ENCODE data around the gene NKAIN4.

Gene NKAIN4

GRCh38 chr20:63296531-63297299 is 42.5 kb upstream of the NKAIN4 start:
- ChIA-PET POLR2A (no interaction called here), CTCF (interaction anchor here (1.1 to 5.3 kb wide), 3 partner anchors 10 to 14 kb away, joined by 4 to 41 read pairs (median 4); no protein-coding TSS in a partner anchor)
- DNase-seq (ENCODE audit: low read depth, low spot score), result no peak
- TF ChIP-seq CTCF (IDR thresholded peaks at IDR 0.05; ENCODE audit: insufficient read depth, low read length, missing control alignments), result no peak
- no peak overlapping the region for H3K4me3 ChIP-seq (ENCODE audit: low read depth, low read length)

GRCh38 chr20:63295846-63296245 is 41.6 kb upstream of the NKAIN4 start:
- ChIA-PET CTCF (interaction anchor here (1.1 to 10.3 kb wide), 4 partner anchors 9 to 72 kb away, joined by 4 to 92 read pairs (median 22); no protein-coding TSS in a partner anchor), POLR2A (interaction anchor here (0.6 kb wide), 1 partner anchor 22 kb away, joined by 3 read pairs; no protein-coding TSS in a partner anchor)
- no peak for DNase-seq (ENCODE audit: low read depth, low spot score)
- no peak overlapping the region for H3K4me3 ChIP-seq (ENCODE audit: low read depth, low read length)
- TF ChIP-seq CTCF (IDR thresholded peaks at IDR 0.05; ENCODE audit: insufficient read depth, low read length, missing control alignments), result no peak

GRCh38 chr20:63295422-63295821 is 41.2 kb upstream of the NKAIN4 start:
- TF ChIP-seq CTCF (IDR thresholded peaks at IDR 0.05; ENCODE audit: insufficient read depth, low read length, missing control alignments), result peak; percentile 14
- CTCF ChIA-PET, result interaction anchor here (5.3 to 10.3 kb wide), 2 partner anchors 14 to 71 kb away, joined by 41 to 92 read pairs; no protein-coding TSS in a partner anchor

GRCh38 chr20:63295018-63295417 is 40.8 kb upstream of the NKAIN4 start:
- ChIA-PET POLR2A (interaction anchor here (0.6 kb wide), 1 partner anchor 21 kb away, joined by 3 read pairs; no protein-coding TSS in a partner anchor), CTCF (interaction anchor here (1.1 to 10.3 kb wide), 4 partner anchors 14 to 71 kb away, joined by 5 to 92 read pairs (median 24); no protein-coding TSS in a partner anchor)
- no peak overlapping the region for H3K4me3 ChIP-seq (ENCODE audit: low read depth, low read length)
- DNase-seq (ENCODE audit: low read depth, low spot score), result no peak
- TF ChIP-seq CTCF (IDR thresholded peaks at IDR 0.05; ENCODE audit: insufficient read depth, low read length, missing control alignments), result no peak

More at GRCh38 chr20:63295422-63295821, 41.2 kb upstream of the NKAIN4 start:
- no peak for DNase-seq (ENCODE audit: low read depth, low spot score)
- no peak overlapping the region for H3K4me3 ChIP-seq (ENCODE audit: low read depth, low read length)
- POLR2A ChIA-PET, result interaction anchor here (0.6 kb wide), 1 partner anchor 21 kb away, joined by 3 read pairs; no protein-coding TSS in a partner anchor

GRCh38 chr20:63294536-63294900 is 40.3 kb upstream of the NKAIN4 start:
- H3K4me3 ChIP-seq (ENCODE audit: low read depth, low read length), result no peak overlapping the region
- ChIA-PET CTCF (interaction anchor here (1.1 to 10.3 kb wide), 4 partner anchors 13 to 70 kb away, joined by 5 to 92 read pairs (median 24); no protein-coding TSS in a partner anchor), POLR2A (no interaction called here)
- DNase-seq (ENCODE audit: low read depth, low spot score), result no peak
- no peak for TF ChIP-seq CTCF (IDR thresholded peaks at IDR 0.05; ENCODE audit: insufficient read depth, low read length, missing control alignments)

GRCh38 chr20:63293871-63294535 is 39.7 kb upstream of the NKAIN4 start:
- CTCF ChIA-PET, result interaction anchor here (1.1 to 10.3 kb wide), 4 partner anchors 13 to 70 kb away, joined by 5 to 92 read pairs (median 24); no protein-coding TSS in a partner anchor
- POLR2A ChIA-PET, result no interaction called here
- DNase-seq (ENCODE audit: low read depth, low spot score), result no peak

More at GRCh38 chr20:63293871-63294535, 39.7 kb upstream of the NKAIN4 start:
- TF ChIP-seq CTCF (IDR thresholded peaks at IDR 0.05; ENCODE audit: insufficient read depth, low read length, missing control alignments), result no peak
- no peak overlapping the region for H3K4me3 ChIP-seq (ENCODE audit: low read depth, low read length)

All from AG04449 (cell line).